HG02870 (cell line): Measurements from ENCODE around the gene ZNF670.
"Not testable (repeated sequence)": the region's sequence is repeated elsewhere in the genome, so short reads cannot be mapped to it uniquely, and the experiment has no call there.

ENCODE experiments used
- ATAC-seq: cut with Tn5 transposase; IDR thresholded peaks from one replicate; pipeline ENCODE4 v1.9.1; 2021; ENCODE audit warnings: mild to moderate bottlenecking, moderate library complexity; ENCODE audit not compliant: unreplicated experiment

ZNF670 gene

GRCh38 chr1:247047702-247048101 lies 30.9 kb downstream of the ZNF670 start:
- ATAC-seq = no peak

- ATAC-seq = no peak
Observed at GRCh38 chr1:247047260-247047659, 31.4 kb downstream of the ZNF670 start.

- ATAC-seq = no peak
Observed at GRCh38 chr1:247043406-247043805, 35.2 kb downstream of the ZNF670 start.

GRCh38 chr1:247037511-247038320 lies 40.9 kb downstream of the ZNF670 start:
- no peak for ATAC-seq

- ATAC-seq = not testable (repeated sequence)
Observed at GRCh38 chr1:247032306-247032705, 46.3 kb downstream of the ZNF670 start.
